HEK293 (cell line): ENCODE data around the gene MYBBP1A.

Experiments
- GLI2 ChIP-seq: fragments of 450-650 bp; formaldehyde crosslinking; IDR thresholded peaks from 2 replicates; pipeline ENCODE4; 2017; ENCODE audit warnings: missing biosample characterization, missing genetic modification characterization, low read depth, borderline replicate concordance
- KLF16 ChIP-seq: fragments of 450-650 bp; formaldehyde crosslinking; IDR thresholded peaks from 2 replicates; pipeline ENCODE4 v1.5.1; 2017; ENCODE audit warnings: missing biosample characterization, missing genetic modification characterization
- YY1 ChIP-seq: fragments of 450-650 bp; formaldehyde crosslinking; IDR thresholded peaks from 2 replicates; pipeline ENCODE4 v1.5.1; 2018; ENCODE audit warnings: missing biosample characterization, missing genetic modification characterization
- TF ChIP-seq, protein P1 (sequence below): fragments of 450-650 bp; formaldehyde crosslinking; IDR thresholded peaks from 2 replicates; pipeline ENCODE4 v1.5.1; 2016; ENCODE audit warnings: missing biosample characterization, missing genetic modification characterization

GRCh38 chr17:4569591-4569990 lies 14.4 kb upstream of the MYBBP1A start:
- TF ChIP-seq, protein P1, sequence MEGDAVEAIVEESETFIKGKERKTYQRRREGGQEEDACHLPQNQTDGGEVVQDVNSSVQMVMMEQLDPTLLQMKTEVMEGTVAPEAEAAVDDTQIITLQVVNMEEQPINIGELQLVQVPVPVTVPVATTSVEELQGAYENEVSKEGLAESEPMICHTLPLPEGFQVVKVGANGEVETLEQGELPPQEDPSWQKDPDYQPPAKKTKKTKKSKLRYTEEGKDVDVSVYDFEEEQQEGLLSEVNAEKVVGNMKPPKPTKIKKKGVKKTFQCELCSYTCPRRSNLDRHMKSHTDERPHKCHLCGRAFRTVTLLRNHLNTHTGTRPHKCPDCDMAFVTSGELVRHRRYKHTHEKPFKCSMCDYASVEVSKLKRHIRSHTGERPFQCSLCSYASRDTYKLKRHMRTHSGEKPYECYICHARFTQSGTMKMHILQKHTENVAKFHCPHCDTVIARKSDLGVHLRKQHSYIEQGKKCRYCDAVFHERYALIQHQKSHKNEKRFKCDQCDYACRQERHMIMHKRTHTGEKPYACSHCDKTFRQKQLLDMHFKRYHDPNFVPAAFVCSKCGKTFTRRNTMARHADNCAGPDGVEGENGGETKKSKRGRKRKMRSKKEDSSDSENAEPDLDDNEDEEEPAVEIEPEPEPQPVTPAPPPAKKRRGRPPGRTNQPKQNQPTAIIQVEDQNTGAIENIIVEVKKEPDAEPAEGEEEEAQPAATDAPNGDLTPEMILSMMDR (tag by site-specific recombination) = no peak
- TF ChIP-seq KLF16 (tag by site-specific recombination) (no peak), GLI2 (no peak), YY1 (tag by site-specific recombination) (no peak)
